ENCODE results near the gene COLEC11. TPM values are rescaled to one million over a fixed set of nuclear protein-coding genes. Genes with fewer than 3 reads are reported as not detected.
"Not testable (repeated sequence)": the region's sequence is repeated elsewhere in the genome, so short reads cannot be mapped to it uniquely, and the experiment has no call there.

Gene COLEC11
- total and polyA plus RNA-seq, 2 of the 13 experiments (the other 11 are each of a cell fraction or from before 2014, with no cell fraction given) = 1.5 to 3.0 TPM

GRCh38 chr2:3635171-3635974 lies 40.5 kb downstream of the COLEC11 start (continued):
- TF ChIP-seq PRDM4 (CRISPR knock-in tag; IDR thresholded peaks at IDR 0.05; ENCODE audit: borderline replicate concordance) (no peak), CSRNP2 (CRISPR knock-in tag; conservative IDR thresholded peaks at IDR 0.05; ENCODE audit: low read depth) (no peak), IRF1 (CRISPR knock-in tag; IDR thresholded peaks at IDR 0.05; ENCODE audit: low read depth) (no peak), NR3C1 (CRISPR knock-in tag; IDR thresholded peaks at IDR 0.05) (no peak), FOXA3 (CRISPR knock-in tag; IDR thresholded peaks at IDR 0.05) (no peak), PRDM15 (CRISPR knock-in tag; IDR thresholded peaks at IDR 0.05) (no peak), BHLHE40 (IDR thresholded peaks at IDR 0.05; ENCODE audit: low read length) (no peak), ZNF264 (CRISPR knock-in tag; IDR thresholded peaks at IDR 0.05) (no peak)

GRCh38 chr2:3635975-3636327 lies 41.0 kb downstream of the COLEC11 start:
- intact Hi-C loops (cut with micrococcal nuclease; ENCODE audit: unreplicated experiment); H3K79me2 ChIP-seq (ENCODE audit: insufficient read depth, low read length): not testable (repeated sequence)

More at GRCh38 chr2:3635975-3636327, 41.0 kb downstream of the COLEC11 start:
- DNase-seq (ENCODE audit: low spot score); H3K36me3 ChIP-seq (replicated peaks in 1 of 2; ENCODE audit: control insufficient read depth in 1 of 2, insufficient read depth in 2 of 2, low read length in 2 of 2); BruUV-seq (replicated peaks); FAIRE-seq; H3K27ac ChIP-seq (ENCODE audit: extremely low read length, insufficient read depth, low read length); H4K20me1 ChIP-seq (ENCODE audit: insufficient read depth, low read length); H3K4me1 ChIP-seq (ENCODE audit: insufficient read depth, low read length); H3K4me3 ChIP-seq (replicated peaks in 1 of 3; ENCODE audit: insufficient read depth in 1 of 3, low read depth in 2 of 3, low read length in 3 of 3); H3K9me3 ChIP-seq (ENCODE audit: low read length); POLR2A ChIA-PET; ATAC-seq; H3K9ac ChIP-seq (ENCODE audit: insufficient read depth, low read depth, low read length); H2AFZ ChIP-seq (ENCODE audit: low read length); in situ Hi-C loops (cut with HindIII; ENCODE audit: extremely low pct_ligation_motif_present, low pct_unique_long_range_greater_than_20kb); H3K4me2 ChIP-seq (ENCODE audit: low read depth, low read length); CTCF ChIA-PET (ENCODE audit: low intra/inter-chr PET ratio, low total read pairs): not testable (repeated sequence)
- peaks cover 3 to 44% of the 10 kb centered on the region in 2 experiments for H3K27me3 ChIP-seq (ENCODE audit: control insufficient read depth in 1 of 2, insufficient read depth in 2 of 2, low read length in 2 of 2)
- WGBS (ENCODE audit: low lambda C conversion rate) = 88% methylated on average over 16 of the region's 16 CpGs
